Measurements from ENCODE around the gene IFNLR1. TPM values are rescaled to one million over a fixed set of nuclear protein-coding genes. Genes with fewer than 3 reads are reported as not detected.

The IFNLR1 gene
- total RNA-seq, 1 experiment from 2014 or later, result 1.3 TPM

GRCh38 chr1:24122776-24123175 is 64.3 kb downstream of the IFNLR1 start:
- no peak for DNase-seq (ENCODE audit: low read depth)

GRCh38 chr1:24121406-24121805 is 65.7 kb downstream of the IFNLR1 start:
- DNase-seq (ENCODE audit: low read depth), result no peak

GRCh38 chr1:24120965-24121364 is 66.1 kb downstream of the IFNLR1 start:
- DNase-seq (ENCODE audit: low read depth), result no peak

- DNase-seq (ENCODE audit: low read depth), result no peak
Measured at GRCh38 chr1:24119859-24120756, 67.0 kb downstream of the IFNLR1 start.

- DNase-seq (ENCODE audit: low read depth), result no peak
Measured at GRCh38 chr1:24119489-24119858, 67.6 kb downstream of the IFNLR1 start.

- no peak for DNase-seq (ENCODE audit: low read depth)
Measured at GRCh38 chr1:24118410-24119242, 68.5 kb downstream of the IFNLR1 start.

GRCh38 chr1:24117722-24118409 is 69.2 kb downstream of the IFNLR1 start:
- DNase-seq (ENCODE audit: low read depth), result peak; percentile 61

GRCh38 chr1:24117132-24117531 is 70.0 kb downstream of the IFNLR1 start:
- no peak for DNase-seq (ENCODE audit: low read depth)

GRCh38 chr1:24114753-24115152 is 72.3 kb downstream of the IFNLR1 start:
- DNase-seq (ENCODE audit: low read depth), result no peak

- no peak for DNase-seq (ENCODE audit: low read depth)
Measured at GRCh38 chr1:24113641-24114033, 73.5 kb downstream of the IFNLR1 start.

- DNase-seq (ENCODE audit: low read depth), result peak; percentile 84
Measured at GRCh38 chr1:24111996-24112779, 74.9 kb downstream of the IFNLR1 start, which contains the start of gene MYOM3. Gene MYOM3 (minus strand): TSS chr1:24112135. CDS start chr1:24108636, 3,499 bp downstream.

- DNase-seq (ENCODE audit: low read depth), result no peak
Measured at GRCh38 chr1:24111262-24111995, 75.7 kb downstream of the IFNLR1 start.

- no peak for DNase-seq (ENCODE audit: low read depth)
Measured at GRCh38 chr1:24110642-24111261, 76.3 kb downstream of the IFNLR1 start.

- no peak for DNase-seq (ENCODE audit: low read depth)
Measured at GRCh38 chr1:24109686-24110475, 77.2 kb downstream of the IFNLR1 start.

- no peak for DNase-seq (ENCODE audit: low read depth)
Measured at GRCh38 chr1:24109166-24109483, 78.0 kb downstream of the IFNLR1 start.

- peak; percentile 91 for DNase-seq (ENCODE audit: low read depth)
Measured at GRCh38 chr1:24108334-24109165, 78.5 kb downstream of the IFNLR1 start.

- peak; percentile 87 for DNase-seq (ENCODE audit: low read depth)
Measured at GRCh38 chr1:24107462-24108138, 79.5 kb downstream of the IFNLR1 start.
